ENCODE results near the gene CREB3L1. TPM values are rescaled to one million over a fixed set of nuclear protein-coding genes. Genes with fewer than 3 reads are reported as not detected.

CREB3L1 gene
- total RNA-seq, 1 donor from 2014 or later, result 81.6 TPM

DNA sequence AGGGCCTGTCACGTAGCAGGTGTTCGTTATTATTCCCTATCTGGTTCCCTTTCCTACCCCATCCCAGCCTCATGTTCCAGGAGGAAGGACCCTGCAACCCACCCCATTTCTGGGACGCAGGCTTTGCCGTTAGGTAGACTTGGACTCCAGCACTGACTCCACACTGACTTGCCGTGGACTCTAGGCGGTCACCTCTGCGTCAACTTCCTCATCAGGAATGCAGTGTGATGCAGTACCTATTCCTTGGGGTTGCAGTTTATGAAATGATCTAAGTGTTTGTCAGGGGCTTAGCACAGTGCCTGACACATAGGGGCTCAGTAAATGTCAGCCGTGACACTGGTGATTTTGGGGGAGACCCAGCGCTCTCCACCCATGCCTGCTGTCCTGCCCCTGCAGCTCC lies 86.6 kb downstream of the CREB3L1 start:
- no peak for DNase-seq (ENCODE audit: low spot score)

DNA sequence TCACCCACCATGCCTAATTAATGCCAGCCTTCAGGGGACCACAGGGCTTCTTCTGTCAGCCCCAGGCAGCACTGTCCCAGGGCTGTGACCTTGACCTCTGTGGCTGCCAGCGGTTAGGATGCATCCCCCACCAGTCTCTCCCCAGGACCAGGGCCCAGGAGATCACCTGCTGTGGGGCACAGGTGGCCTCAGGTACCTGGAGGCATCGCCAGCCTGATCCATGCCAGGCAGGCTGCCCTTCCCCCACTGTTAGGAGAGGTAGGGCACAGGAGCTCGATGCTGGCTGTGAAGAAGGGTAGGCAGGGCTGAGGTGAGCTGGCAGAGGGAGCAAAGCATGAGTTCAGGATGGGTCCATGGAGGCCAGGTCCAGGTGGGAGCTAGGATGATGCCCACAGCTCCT lies 87.3 kb downstream of the CREB3L1 start:
- DNase-seq (ENCODE audit: low spot score), result no peak

DNA sequence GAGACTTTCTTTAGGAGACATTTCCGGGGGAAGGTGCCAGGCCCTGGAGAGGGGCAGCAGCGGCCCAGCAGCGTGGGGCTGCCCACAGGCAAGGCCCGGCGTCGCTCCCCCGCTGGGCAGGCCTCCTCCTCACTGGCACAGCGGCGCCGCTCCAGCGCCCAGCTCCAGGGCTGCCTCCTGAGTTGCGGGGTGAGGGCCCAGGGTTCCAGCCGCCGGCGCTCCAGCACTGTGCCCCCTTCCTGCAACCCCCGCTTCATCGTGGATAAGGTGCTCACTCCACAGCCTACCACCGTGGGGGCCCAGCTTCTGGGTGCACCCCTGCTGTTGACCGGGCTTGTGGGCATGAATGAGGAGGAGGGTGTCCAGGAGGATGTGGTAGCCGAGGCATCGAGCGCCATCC lies 88.8 kb downstream of the CREB3L1 start:
- DNase-seq (ENCODE audit: low spot score), result no peak

DNA sequence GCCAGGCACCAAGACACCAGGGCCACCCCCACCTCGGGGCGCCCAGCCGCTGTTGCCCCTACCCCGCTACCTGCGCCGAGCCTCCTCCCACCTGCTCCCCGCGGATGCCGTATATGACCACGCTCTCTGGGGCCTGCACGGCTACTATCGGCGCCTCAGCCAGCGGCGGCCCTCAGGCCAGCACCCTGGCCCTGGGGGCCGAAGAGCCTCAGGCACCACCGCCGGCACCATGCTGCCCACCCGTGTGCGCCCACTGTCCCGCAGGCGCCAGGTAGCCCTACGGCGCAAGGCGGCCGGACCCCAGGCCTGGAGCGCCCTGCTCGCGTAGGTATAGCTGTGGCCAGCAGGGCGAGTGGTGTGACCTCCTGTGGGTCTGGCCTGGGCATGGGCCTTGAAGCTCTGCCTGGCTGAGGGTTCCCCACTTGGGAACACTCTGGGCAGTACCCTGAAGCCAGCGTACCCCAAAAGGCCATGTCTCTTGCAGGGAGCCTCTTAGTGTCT lies 89.2 kb downstream of the CREB3L1 start:
- DNase-seq (ENCODE audit: low spot score), result no peak

DNA sequence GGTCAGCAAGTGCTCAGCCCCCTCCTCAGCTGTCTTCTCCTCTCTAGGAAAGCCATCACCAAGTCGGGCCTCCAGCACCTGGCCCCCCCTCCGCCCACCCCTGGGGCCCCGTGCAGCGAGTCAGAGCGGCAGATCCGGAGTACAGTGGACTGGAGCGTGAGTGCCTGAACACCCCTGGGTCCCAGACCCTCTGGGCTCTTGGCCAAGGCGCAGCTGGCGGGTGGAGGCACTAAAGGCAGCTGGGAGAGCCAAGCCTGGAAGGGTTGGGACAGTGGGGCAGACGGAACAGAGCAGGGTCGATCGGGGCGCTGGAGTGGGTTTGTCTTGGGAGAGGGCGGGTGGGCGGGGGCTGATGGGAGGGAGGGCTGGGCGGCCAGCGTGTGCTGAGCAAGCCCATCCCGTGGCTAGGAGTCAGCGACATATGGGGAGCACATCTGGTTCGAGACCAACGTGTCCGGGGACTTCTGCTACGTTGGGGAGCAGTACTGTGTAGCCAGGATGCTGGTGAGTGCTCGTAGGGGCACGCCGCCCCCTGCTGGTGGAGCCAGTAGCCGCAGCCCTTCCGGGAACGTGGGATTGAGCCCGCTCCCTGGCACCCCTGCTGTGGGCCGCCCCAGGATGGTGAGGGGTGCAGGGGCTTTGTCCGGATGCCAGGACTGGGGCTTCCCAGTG lies 89.9 kb downstream of the CREB3L1 start:
- peak; percentile 77 for DNase-seq (ENCODE audit: low spot score)

DNA sequence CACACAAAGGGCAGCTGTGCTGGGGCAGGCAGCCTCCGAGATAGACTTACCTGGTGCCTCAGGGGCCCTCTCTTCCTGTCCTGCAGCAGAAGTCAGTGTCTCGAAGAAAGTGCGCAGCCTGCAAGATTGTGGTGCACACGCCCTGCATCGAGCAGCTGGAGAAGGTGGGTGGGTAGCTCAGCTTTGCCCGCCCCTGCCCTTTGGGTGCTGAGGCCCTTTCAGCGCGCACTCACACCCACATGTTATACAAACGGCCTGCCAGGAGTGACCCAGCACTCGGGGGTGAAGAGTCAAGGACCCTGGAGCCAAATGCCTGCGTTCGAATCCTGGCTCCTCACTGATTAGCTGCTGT lies 90.4 kb downstream of the CREB3L1 start:
- DNase-seq (ENCODE audit: low spot score), result no peak

DNA sequence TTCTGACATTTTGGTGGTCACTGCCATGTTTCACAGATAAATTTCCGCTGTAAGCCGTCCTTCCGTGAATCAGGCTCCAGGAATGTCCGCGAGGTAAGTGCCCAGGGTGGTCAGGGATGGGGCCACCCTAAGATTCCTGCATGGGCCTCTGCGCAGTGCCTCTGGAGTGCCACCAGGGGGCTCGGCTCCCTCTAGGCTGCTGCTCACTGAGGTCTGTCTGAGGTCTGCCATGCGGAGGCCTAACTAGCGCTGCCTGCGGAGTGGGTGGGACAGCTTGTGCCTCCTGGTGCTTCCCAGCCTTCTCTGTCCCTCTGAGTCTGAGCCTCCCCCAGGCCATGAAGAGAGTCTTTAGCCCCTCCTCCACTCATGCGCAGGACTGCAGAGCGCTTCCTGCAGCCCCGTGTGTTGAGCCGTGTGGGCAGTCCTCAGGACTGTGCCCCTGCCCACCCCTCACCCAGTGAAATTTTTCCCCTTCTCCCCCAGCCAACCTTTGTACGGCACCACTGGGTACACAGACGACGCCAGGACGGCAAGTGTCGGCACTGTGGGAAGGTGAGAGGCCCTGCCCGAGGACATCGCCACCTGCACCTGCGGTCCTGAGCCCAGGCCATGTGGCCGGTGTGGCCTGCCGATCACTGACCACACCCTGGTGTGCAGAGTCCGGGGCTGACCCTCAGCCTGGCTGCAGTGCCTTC lies 92.1 kb downstream of the CREB3L1 start:
- DNase-seq (ENCODE audit: low spot score), result no peak

DNA sequence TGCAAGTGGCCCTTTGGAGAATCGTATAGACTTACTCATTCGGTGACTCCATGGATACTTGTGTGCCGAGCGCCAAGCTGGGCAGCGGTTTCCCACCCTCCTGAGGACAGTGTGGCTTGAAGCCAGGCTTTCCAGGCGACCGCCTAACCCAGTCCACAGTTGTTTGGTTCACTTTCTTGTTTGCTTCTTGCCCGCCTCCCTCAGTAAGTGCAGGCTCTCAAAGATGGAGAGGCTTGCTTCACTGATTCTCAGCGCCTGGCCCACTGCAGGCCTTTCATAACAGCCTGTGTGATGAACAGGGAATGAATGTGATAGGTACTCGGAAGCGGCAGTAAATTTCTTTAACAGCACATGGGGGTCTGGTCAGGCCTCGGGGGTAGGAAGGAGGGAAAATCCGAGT lies 92.8 kb downstream of the CREB3L1 start:
- no peak for DNase-seq (ENCODE audit: low spot score)

Other genes starting within 250 kb of the CREB3L1 start
- 43.8 TPM for gene PHF21A, start 156.2 kb upstream of the CREB3L1 start, total RNA-seq
- 83.8 TPM for gene DGKZ, start 69.8 kb downstream of the CREB3L1 start, total RNA-seq
- gene MDK, start 104.0 kb downstream of the CREB3L1 start, total RNA-seq, result 106 TPM
- not detected for gene CHRM4, start 114.1 kb downstream of the CREB3L1 start, total RNA-seq

Measured in mucosa of gallbladder (tissue), 1 donor.